NCI-H1694 (cell line): ENCODE results near the gene LGALS4.
"Not testable (repeated sequence)": the region's sequence is repeated elsewhere in the genome, so short reads cannot be mapped to it uniquely, and the experiment has no call there.

Experiments
- DNase-seq: peaks from one replicate; lab custom pipeline; 2025; lab: John Stamatoyannopoulos, UW

The LGALS4 gene

DNA sequence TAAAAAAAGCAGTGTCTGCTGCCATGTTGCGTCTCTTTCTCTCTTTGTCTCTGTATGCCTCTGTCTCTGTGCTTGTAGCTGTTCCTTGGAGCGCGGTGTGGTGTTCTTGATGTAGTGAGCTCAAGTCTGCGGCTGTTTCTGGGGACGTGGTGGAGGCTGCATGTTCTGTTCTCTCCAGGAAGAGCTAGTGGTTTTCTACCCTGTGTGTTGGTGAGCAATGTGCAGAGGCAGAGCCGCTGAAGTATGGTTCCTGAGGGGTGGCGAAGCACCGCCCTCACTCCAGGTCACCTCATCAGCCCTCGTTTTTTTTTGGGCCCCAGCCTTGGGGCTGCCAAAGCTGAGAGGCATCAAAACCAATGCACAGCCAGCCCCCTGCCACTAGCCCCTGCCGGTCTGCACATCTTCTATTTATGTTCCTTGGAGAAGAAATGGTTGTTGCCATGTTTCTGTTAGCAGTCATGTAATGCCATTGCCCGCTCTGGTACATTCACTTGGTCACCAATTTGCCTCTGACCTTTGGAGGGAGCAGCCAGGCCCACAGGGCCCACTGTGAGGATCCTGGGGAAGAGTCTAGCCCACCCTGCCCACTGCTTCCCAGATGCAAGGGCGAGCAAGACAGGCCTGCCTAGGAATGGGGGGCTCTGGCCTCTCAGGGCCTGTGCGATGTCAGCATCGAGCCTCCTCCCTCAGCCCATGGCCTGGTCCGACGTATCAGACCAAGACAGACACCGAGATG, 29.9 kb upstream of the LGALS4 start:
- DNase-seq, result no peak

DNA sequence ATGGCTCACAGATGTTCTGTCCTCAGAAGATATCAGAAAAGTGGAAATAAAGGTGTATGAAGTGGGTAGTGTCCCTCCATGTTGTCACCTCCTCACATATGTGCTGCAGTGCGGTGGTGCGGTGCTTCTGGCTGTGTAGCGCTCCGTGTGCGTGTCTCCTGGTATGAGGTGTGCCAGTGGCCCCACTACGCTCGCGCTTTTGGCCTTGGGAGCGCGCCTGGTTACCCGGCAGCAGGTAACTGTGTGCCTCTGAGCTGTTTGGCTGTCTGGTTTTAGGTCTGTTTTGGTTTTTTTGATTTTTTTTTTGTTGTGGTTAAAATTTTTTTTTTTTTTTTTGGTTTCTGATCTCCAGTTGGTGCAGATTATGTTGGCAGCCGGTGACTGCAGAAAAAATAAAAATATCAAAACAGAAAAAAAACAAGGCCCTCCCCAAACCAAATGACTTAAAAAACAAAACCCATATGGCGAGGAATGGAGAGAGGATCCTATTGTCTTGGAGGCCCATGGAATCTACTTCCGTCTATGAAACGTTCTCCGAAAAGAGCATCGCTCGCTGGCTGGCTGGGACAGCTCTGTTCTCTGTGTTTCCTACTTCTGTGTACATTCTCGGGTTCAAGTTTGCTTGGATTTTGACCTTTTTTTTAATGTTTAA, 29.2 kb upstream of the LGALS4 start:
- DNase-seq, result no peak

DNA sequence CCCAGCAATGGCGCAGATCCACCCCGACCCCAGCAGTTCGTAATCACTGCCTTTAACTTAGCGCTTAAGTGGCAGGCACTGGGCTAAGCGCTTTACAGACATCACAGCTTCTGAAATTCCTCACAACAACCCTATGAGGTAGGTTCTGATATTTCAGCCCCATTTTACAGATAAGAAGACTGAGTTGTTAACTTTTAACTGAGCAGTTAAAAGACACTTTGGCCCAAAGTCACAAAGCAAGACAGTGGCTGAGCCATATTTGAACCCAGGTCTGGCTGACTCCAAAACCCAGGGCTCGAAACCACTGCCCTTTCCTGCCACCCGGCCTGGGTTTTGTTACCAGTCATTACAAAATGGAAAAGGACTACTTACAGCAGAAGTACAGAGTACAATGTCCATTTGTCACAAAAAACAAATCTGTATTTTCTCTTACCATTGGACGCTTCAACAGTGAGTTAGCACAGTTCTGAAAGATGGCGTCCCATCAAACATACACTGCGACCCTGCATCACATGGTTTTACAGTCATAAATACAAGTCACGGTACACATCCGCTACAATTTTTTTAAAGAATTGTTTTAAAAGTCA, 28.5 kb upstream of the LGALS4 start:
- no peak for DNase-seq

DNA sequence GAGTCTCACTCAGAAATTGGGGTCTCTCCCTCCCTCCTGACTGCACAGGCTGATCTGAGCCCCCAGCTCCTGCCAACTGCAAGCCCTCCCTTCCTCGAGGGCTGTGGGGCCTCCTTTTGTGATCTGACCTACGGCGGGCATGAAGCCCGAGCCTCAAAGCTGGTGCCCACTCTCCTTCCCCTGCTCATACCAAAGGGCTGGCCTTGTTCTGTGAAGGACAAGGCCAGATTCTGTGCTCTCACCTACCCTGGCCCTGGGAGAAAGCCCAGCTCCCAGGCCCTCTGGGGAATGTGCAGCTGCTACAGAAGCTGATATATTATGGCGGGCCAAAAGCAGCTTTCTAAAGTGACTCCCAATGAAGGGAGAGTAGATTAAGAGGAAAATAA, 27.8 kb upstream of the LGALS4 start:
- DNase-seq, result no peak

DNA sequence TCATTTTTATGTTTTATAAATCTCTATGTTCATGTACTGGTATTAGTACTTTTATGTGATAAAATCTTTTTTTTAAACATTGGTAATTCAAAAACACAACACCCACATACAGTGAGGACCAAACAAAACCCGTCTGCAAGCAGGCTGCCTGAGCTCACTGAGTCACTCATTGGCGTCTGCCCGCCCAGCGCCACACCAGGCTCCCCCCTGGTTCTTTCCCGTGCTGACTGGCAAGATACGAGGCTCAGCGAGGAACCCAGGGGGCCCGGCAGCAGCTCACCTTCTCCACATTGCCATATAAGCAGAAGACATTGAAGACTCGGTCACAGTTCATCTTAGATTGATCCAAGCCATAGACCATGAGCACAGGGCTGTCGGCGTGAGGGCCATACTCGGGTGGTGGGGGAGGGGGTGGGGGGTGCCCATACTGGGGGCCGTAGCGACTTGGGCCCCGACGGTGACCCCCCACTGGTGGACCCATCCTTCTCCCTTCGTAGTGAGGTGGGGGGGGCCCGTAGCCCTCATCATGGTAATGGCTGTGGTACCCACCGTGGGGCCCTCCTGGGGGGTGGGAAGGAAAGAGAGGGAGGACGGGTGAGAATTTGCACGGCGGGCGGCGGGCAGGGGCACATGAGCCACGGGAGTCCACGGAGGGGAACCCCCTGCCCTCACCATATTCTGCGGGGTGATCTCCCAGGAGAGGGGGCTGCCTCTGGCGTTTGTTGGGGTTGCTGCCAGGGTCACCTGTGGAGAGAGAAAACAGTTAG, 27.3 kb upstream of the LGALS4 start:
- DNase-seq, result no peak

DNA sequence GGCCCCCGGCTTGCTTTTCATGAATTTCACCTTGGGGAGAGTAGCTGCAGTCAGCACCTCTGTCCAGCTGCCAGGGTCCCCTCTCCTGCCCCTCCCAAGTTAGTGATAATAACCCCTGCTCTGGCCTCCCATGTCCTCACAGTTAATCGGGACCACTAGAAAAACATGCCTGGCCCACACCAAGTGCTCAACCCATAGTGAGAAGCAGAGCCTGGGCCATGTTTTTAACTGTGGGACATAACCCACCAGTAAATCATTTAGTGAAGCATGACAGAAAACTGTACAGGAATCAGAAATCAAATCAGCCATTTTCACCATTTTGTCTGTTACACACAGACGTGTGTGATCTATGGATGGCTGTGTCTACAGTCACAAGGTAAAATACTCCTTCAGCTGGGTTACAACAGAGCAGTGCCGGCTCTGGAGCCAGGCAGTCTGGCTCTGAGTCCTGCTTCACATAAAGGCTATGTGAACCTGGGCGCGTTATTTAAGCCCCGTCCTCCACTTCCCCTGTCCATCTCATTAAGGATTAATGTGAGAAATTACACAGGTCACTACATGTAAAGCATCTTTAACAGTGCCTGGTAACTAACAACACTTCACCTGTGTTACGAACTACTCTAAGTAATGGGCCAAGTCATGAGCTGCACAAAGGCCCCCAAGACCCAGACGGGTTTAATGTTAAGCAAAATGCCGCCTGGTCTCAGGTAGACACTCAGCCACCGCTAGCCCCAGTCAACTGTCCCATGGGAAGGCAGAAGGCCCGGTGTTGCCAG, 26.4 kb upstream of the LGALS4 start:
- DNase-seq, result no peak

DNA sequence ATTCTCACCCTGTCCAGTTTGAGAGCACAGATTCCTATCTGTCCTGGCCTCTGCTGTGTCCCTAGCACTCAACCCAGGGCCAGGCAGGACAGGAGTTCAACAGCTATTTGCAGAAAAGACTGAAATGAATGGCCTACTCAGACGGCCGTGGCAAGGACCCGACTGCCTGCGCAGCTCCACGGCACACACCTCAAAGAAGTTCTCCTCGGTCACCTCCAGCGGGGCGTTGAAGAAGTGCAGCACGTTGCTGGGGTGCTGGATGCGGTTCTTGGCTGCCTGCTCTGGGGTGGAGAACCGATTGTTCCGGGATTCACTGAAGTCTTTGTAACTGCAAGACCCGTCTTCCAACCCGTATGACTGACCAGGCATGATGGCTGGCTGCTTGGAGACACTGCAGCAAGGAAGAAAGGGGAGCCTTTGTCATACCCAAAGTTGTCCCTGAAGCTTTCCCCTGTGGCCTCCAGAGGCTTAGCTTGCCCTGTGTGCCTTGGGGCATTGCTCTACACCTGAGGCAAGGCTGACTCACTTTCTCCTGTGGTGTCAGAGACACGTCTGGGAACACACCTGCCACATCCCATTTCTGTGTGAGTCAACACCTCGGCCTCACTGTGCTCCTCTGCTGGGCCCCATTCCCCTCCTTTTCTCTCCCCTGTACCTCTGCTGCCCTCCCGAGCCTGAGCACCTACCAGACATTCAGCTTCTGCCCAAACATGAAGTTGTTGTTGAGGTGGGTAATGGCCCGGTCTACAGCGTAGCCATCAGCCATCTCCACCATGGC, 25.7 kb upstream of the LGALS4 start:
- DNase-seq, result no peak

DNA sequence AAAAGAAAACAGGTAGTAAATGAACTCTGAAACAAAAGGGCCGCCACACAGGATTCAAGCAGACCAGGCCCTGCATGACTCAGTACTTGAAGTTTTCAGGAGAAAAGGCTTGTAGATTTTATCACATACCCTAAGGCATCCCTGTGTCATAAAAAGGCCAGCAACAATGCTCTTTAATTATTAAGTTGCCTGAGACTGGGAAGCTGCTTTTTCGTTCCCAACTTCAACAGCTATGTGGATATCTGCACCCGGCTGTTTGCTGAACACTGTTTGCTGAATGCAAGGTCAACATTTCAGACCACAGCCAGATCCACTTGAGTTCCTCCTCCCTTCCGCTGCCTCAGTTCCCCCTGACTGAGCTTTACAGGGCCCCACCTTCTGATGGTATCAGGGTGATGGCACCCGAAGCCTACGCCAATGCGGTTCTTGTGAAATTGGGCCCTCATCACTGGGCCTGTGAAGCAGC, 24.9 kb upstream of the LGALS4 start:
- no peak for DNase-seq

DNA sequence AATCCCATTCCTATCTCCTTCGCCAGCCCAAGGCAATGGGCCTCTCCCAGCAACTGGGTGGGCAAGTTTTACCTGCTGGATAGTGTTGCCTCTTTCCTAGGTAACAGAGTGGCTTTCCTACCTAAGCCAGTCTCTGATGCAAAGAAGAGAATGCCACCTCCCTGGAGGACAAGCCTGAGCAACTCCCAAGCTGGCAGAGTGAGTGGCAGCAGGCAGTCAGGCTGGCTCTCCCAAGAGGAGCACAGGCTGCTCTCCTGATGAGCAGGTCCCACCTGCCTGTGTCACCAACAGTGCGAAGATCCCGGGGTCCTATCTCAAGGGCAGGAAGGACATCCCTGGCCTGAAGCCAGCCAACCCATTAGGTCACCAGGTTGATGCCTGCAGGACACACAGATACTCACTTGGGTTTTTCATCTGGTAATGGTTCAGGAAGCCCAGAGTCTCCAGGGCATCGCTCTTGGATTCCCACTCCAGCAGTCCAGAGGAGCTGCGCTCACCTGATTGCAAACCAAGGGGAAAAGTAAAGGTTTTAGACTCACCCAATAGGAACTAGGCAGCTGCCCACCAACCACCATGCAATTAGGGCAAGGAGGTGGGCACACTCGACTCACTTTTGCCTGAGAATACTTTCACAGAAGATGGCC, 24.4 kb upstream of the LGALS4 start:
- DNase-seq, result no peak

DNA sequence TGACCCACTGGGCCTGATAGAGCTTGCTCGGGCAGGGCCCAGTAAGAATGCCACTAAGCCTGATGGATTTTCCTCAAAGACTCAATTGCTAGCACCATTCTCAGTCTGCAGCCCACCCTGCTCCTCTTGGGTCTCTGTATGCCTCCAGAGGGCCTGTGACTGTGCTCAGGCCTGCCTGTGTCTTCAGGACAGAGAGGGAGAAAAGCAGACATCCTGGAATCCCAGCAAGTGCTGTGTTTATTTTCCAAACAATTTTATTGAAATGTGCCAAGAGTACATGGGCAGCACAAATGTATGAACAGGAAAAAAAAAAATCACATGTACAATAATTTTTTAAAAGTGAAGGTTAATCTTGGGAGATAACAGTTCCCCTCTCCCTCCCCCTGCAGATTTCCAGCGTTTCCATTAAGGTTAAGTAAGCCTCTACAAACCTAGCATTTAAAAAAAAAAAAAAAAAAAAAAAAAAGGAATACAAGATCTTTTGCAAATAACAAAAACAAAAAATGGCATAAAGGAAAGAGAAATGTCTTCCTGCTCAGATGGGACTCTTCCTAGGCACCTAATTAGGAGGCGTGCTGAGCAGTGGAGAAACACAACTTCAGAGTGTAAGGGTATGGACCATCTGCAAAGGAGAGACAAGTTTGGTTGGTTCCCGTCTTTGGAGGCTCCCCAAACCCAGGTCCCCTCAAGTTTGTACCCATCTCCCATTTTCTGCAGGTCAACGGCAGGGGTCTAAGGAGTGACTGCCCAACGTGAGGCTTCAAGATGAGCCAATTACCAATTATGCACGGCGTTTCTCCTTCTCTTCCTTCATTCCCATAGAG, 23.6 kb upstream of the LGALS4 start:
- DNase-seq, result no peak

DNA sequence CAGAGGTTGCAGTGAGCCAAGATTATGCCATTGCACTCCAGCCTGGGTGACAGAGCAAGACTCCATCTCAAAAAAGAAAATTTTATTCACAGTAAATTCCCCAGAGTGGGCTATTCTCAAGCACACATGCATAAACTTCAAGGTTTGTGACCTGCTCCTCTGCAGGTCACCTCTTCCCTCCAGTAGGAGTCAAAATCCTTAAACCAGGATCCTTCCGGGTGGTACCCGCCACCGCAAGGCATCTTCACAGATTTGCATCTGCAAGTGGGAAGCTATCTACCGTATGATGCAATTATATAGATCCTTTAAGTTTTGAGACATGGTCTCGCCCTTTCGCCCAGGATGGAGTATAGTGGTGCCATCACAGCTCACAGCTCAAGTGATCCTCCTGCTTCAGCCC, 21.8 kb upstream of the LGALS4 start:
- DNase-seq, result no peak

DNA sequence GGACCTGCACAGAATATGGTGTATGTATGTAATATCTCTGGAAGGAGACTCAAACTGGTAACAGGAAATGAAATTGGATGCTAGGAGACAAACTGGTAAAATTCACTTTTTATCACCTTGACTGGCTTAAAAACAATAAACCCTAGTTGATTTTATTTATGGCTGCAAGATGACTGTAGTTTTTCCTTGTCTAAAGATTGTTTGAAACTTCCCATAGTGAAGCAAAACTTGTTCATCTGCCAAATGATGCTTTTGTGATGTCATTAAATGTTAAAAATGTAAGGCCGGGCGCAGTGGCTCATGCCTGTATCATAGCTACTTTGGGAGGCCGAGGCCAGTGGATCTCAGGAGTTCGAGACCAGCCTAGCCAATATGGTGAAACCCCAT, 21.4 kb upstream of the LGALS4 start:
- no peak for DNase-seq

DNA sequence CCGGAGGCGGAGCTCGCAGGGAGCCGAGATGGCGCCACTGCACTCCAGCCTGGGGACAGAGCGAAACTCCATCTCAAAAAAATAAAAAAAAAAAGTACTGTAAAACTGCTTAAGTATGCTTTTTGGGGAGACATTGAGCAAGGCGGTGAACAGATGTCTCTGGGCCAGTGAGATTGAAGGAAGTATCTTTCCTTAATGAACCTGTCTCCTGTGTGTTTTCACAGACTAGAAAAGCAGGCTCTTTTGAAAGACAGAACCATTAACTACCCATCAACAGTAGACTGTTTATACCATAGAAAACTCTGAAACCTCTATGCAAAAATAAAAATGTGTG, 20.3 kb upstream of the LGALS4 start:
- no peak for DNase-seq

DNA sequence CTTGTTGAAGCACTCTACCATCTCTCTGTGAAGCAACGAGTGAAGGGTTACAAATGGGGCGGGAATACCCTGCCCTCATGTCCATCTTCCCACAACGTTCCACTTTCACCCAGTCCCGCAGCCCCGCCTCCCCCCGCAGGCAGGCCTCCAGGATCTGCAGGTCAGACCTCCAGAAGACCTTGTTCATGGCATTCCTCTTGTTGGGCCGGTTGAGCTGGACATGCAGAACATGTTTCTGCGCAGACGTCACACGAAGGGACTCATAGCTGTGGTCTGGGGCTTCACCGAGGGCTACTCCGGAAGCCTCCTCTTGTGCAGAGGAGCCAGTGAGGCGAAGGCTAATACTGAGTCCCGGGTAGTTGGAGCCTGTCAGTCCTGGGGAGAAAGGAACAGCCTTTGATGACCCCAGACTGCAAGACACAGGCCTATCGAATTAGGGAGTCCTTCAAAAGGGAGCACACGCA, 18.4 kb upstream of the LGALS4 start:
- no peak for DNase-seq

DNA sequence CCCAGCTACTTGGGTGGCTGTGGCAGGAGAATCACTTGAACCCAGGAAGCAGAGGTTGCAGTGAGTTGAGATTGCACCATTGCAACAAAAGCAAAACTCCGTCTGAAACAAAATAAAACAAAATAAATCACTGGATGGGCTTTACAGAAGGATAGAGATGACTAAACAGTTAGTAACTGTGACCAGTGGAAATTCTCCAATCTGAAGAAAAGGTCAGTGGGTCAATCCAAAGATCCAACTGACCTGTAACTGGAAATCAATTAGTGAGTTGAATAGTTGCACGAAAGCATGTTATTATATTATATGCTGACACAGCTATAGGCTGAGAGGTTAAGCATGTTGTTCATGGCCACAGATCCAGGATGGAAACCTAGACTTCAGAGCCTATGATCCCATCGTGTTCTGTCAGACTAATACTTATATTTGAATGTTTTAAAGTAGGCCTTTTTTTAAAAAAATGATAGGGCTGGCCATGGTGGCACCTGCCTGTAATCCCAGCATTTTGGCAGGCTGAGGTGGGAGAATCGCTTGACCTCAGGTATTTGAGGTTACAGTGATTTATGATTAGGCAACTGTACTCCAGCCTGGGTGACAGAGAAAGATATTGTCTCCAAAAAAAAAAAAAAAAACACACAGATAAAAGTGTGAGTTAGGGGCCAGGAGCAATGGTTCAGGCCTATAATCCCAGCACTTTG, 17.4 kb upstream of the LGALS4 start:
- no peak for DNase-seq

DNA sequence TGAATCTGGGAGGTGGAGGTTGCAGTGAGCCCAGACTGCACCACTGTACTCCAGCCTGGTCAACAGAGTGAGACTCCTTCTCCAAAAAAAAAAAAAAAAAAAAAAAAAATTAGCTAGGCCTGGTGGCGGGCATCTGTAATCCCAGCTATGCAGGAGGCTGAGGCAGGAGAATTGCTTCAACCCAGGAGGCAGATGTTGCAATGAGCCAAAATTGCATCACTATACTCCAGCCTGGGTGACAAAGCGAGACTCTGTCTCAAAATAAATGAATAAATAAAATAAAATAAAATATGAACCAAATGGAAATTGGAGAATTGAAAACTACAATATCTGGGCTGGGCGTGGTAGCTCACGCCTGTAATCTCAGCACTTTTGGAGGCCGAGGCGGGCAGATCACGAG, 16.5 kb upstream of the LGALS4 start:
- DNase-seq, result not testable (repeated sequence)

DNA sequence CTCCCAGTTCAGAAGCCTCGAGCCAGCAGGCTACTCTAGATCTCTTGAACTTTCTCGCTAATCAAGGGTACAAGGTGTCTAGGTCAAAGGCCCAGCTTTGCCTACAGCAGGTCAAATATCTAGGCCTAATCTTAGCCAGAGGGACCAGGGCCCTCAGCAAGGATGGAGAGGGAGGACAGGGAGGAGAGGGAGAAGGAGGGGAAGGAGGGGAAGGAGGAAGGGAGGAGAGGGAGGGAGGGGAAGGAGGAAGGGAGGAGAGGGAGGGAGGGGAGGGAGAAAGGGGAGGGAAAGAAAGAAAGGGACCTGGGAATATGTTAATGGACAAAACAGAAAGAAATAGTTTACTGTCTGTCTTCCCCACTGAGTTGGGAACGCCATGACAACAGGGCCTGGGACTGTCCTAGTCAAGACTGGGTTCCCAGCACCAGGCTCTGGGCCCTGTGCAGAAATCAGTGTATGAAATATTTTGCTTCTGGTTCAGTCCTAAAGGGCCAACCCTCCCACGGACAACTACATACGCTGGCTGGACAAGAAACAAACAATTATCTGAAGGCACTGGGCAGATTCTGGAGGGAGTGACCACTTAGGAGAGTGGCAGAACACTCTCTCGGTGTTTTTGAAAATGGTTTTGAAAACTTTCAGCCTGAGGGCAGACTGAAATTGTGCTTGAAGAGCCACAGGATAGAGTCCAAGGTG, 14.3 kb upstream of the LGALS4 start:
- no peak for DNase-seq

DNA sequence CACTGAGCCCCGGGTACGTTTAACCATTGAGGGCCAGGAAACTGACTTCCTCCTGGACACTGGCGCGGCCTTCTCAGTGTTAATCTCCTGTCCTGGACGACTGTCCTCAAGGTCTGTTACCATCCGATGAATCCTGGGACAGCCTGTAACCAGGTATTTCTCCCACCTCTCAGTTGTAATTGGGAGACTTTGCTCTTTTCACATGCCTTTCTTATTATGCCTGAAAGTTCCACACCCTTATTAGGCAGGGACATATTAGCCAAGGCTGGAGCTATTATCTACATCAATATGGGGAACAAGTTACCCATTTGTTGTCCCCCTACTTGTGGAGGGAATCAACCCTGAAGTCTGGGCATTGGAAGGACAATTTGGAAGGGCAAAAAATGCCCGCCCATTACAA, 13.2 kb upstream of the LGALS4 start:
- DNase-seq, result not testable (repeated sequence)
